Keratinocyte (primary cell): ENCODE measurements around the gene UQCRHL.

Source experiments
- EZH2 ChIP-seq: IDR thresholded peaks from one replicate; pipeline ENCODE4 v1.6.1; 2012; ENCODE audit warnings: inconsistent platforms, mild to moderate bottlenecking, low read length, moderate library complexity
- TF ChIP-seq, protein P1 (sequence below), 3 experiments: IDR thresholded peaks in 1 of 3; conservative IDR thresholded peaks in 1 of 3; optimal IDR thresholded peaks in 1 of 3; 2 replicates in 2 of 3; 3 replicates in 1 of 3; pipeline versions ENCODE3 to v1.5.1; 2011; ENCODE audit warnings: low read length in 3 of 3, mild to moderate bottlenecking in 3 of 3, moderate library complexity in 2 of 3, control low read depth in 1 of 3, inconsistent platforms in 1 of 3; ENCODE audit not compliant: insufficient read depth in 2 of 3; ENCODE audit errors: extremely low read depth in 1 of 3

GRCh38 chr1:15757575-15758342 is 49.7 kb downstream of the UQCRHL start:
- TF ChIP-seq, protein P1, sequence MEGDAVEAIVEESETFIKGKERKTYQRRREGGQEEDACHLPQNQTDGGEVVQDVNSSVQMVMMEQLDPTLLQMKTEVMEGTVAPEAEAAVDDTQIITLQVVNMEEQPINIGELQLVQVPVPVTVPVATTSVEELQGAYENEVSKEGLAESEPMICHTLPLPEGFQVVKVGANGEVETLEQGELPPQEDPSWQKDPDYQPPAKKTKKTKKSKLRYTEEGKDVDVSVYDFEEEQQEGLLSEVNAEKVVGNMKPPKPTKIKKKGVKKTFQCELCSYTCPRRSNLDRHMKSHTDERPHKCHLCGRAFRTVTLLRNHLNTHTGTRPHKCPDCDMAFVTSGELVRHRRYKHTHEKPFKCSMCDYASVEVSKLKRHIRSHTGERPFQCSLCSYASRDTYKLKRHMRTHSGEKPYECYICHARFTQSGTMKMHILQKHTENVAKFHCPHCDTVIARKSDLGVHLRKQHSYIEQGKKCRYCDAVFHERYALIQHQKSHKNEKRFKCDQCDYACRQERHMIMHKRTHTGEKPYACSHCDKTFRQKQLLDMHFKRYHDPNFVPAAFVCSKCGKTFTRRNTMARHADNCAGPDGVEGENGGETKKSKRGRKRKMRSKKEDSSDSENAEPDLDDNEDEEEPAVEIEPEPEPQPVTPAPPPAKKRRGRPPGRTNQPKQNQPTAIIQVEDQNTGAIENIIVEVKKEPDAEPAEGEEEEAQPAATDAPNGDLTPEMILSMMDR (optimal IDR thresholded peaks at IDR 0.05 in 1 of 3, IDR thresholded peaks at IDR 0.05 in 1 of 3, conservative IDR thresholded peaks at IDR 0.05 in 1 of 3; ENCODE audit: extremely low read depth in 1 of 3, insufficient read depth in 2 of 3, low read length in 3 of 3): no peak
- no peak for TF ChIP-seq EZH2
